OCI-LY7 (cell line): ENCODE results near the gene KLK2. TPM values are rescaled to one million over a fixed set of nuclear protein-coding genes. Genes with fewer than 3 reads are reported as not detected.

ENCODE experiments used
- BruUV-seq: library from RNA; stranded (reverse); fragments of 400-500 nt; replicated peaks from 2 replicates; lab custom pipeline; 2021; lab: Mats Ljungman, UMichigan
- CTCF ChIA-PET: fragments of 300-600 bp; sonication (Branson Sonifier 250); formaldehyde crosslinking; loops from one replicate; lab custom pipeline; 2022; ENCODE audit warnings: antibody characterized with exemption; ENCODE audit not compliant: unreplicated experiment; lab: Charles Lee
- POLR2A ChIA-PET: fragments of 300-600 bp; sonication (Branson Sonifier 250); formaldehyde crosslinking; loops from one replicate; lab custom pipeline; 2022; ENCODE audit warnings: antibody characterized with exemption; lab: Charles Lee
- DNase-seq: peaks from one replicate; pipeline ENCODE4 v3.0.0-alpha.2; 2015; ENCODE audit warnings: low spot score
- H2AFZ ChIP-seq: fragments of 200-600 bp; sonication (generic), shearing (Covaris generic); 2 replicates; pipeline ENCODE4 v1.6.1; 2014; ENCODE audit warnings: mild to moderate bottlenecking, antibody characterized with exemption, low read length, moderate library complexity
- H3K27ac ChIP-seq: fragments of 200-600 bp; sonication (generic); 2 replicates; pipeline ENCODE4 v1.5.1; 2014; ENCODE audit warnings: mixed run types, low read depth, mild to moderate bottlenecking, moderate library complexity, low read length, inconsistent platforms; ENCODE audit not compliant: poor library complexity, severe bottlenecking
- H3K36me3 ChIP-seq: fragments of 200-600 bp; sonication (generic); 2 replicates; pipeline ENCODE4 v1.6.1; 2014; ENCODE audit warnings: mild to moderate bottlenecking, antibody characterized with exemption, low read length, moderate library complexity, mixed read lengths; ENCODE audit not compliant: insufficient read depth
- H3K4me1 ChIP-seq: fragments of 200-600 bp; sonication (generic); 2 replicates; pipeline ENCODE4 v1.5.1; 2014; ENCODE audit warnings: mild to moderate bottlenecking, low read length; ENCODE audit not compliant: insufficient read depth, poor library complexity, severe bottlenecking
- H3K4me2 ChIP-seq: fragments of 200-600 bp; sonication (generic); 2 replicates; pipeline ENCODE4 v1.6.1; 2014; ENCODE audit warnings: mild to moderate bottlenecking, low read length
- H3K4me3 ChIP-seq: fragments of 200-600 bp; sonication (generic); 2 replicates; pipeline ENCODE4 v1.5.1; 2014; ENCODE audit warnings: mild to moderate bottlenecking, low read depth, low read length; ENCODE audit not compliant: poor library complexity, severe bottlenecking
- H3K79me2 ChIP-seq: fragments of 200-600 bp; sonication (generic); 2 replicates; pipeline ENCODE4 v1.6.1; 2016; ENCODE audit warnings: low read depth, mild to moderate bottlenecking, low read length, moderate library complexity, mixed read lengths; ENCODE audit not compliant: insufficient read depth
- H3K9me2 ChIP-seq: fragments of 200-600 bp; sonication (generic); 2 replicates; pipeline ENCODE4 v1.6.1; 2016; ENCODE audit warnings: mild to moderate bottlenecking, low read length, mixed read lengths; ENCODE audit not compliant: insufficient read depth
- H3K9me3 ChIP-seq: fragments of 200-600 bp; sonication (generic); 2 replicates; pipeline ENCODE4 v1.6.1; 2014; ENCODE audit warnings: mild to moderate bottlenecking, mixed run types, low read length, mixed read lengths
- H4K20me1 ChIP-seq: fragments of 200-600 bp; sonication (generic); 2 replicates; pipeline ENCODE4 v1.6.1; 2014; ENCODE audit warnings: mild to moderate bottlenecking, antibody characterized with exemption, low read length, moderate library complexity, mixed read lengths; ENCODE audit not compliant: insufficient read depth
- EZH2phosphoT487 ChIP-seq: fragments of 200-600 bp; sonication (generic); IDR thresholded peaks from 2 replicates; pipeline ENCODE4 v1.6.1; 2018; ENCODE audit warnings: low read depth, borderline replicate concordance, mild to moderate bottlenecking, mixed run types, antibody characterized with exemption, low read length, moderate library complexity, mixed read lengths
- intact Hi-C: fragments of 100-400 bp; cut with micrococcal nuclease; formaldehyde crosslinking; loops from one replicate; pipeline ENCODE4 v1.10.0; 2022; ENCODE audit not compliant: unreplicated experiment
- total RNA-seq, 2 experiments: library from RNA; depleted of rRNA in 1 of 2; stranded (reverse); fragments of >200 nt in 1 of 2; shearing (Covaris generic) in 1 of 2; gene quantifications; 2 replicates each; pipeline ENCODE4 v1.2.3, GENCODE V29; 2014 to 2022
- TF ChIP-seq, protein P1 (sequence below): fragments of 200-600 bp; sonication (generic); conservative IDR thresholded peaks from 2 replicates; pipeline ENCODE4 v1.5.1; 2014; ENCODE audit warnings: mild to moderate bottlenecking, antibody characterized with exemption, low read length, moderate library complexity, mixed read lengths

Gene KLK2
- total RNA-seq, 2 experiments from 2014 or later = not detected

DNA sequence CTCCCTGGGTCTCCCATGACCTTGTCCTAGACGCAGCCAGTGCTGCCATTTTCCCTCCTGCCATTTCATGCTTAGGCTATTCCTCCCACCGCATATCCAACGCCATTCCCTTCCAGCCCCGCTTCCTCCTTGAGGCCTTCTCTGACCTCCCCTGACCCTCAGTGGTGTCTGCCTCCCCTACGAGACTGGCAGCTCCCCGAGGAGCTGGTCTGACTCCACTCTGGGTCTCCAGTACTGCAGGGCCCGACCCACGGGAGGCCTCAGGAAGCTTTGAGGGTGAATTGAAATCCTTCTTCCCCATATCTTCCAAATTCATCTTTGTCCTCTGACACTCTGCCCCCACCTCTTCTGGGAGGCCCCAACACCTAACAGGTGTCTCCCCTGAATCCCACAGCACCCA is 40.6 kb upstream of the KLK2 start:
- H3K9me3 ChIP-seq = no peaks in the 10 kb centered on the region
- no peaks in the 10 kb centered on the region for H3K79me2 ChIP-seq
- no TSS peak for BruUV-seq
- H4K20me1 ChIP-seq = no peaks in the 10 kb centered on the region
- no peak overlapping the region for H3K4me3 ChIP-seq
- DNase-seq = no peak
- H3K27ac ChIP-seq = no peak overlapping the region
- H3K4me1 ChIP-seq = peaks cover 5% of the 10 kb centered on the region
- intact Hi-C loops = no loop called here
- ChIA-PET CTCF (no interaction called here), POLR2A (interaction anchor here (0.7 kb wide), 1 partner anchor 35 kb away, joined by 5 read pairs; no protein-coding TSS in a partner anchor)
- H3K4me2 ChIP-seq = no peak overlapping the region
- no peaks in the 10 kb centered on the region for H3K9me2 ChIP-seq
- TF ChIP-seq, protein P1, sequence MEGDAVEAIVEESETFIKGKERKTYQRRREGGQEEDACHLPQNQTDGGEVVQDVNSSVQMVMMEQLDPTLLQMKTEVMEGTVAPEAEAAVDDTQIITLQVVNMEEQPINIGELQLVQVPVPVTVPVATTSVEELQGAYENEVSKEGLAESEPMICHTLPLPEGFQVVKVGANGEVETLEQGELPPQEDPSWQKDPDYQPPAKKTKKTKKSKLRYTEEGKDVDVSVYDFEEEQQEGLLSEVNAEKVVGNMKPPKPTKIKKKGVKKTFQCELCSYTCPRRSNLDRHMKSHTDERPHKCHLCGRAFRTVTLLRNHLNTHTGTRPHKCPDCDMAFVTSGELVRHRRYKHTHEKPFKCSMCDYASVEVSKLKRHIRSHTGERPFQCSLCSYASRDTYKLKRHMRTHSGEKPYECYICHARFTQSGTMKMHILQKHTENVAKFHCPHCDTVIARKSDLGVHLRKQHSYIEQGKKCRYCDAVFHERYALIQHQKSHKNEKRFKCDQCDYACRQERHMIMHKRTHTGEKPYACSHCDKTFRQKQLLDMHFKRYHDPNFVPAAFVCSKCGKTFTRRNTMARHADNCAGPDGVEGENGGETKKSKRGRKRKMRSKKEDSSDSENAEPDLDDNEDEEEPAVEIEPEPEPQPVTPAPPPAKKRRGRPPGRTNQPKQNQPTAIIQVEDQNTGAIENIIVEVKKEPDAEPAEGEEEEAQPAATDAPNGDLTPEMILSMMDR = no peak
- no peak for TF ChIP-seq EZH2phosphoT487
- H2AFZ ChIP-seq = no peak overlapping the region
- no peaks in the 10 kb centered on the region for H3K36me3 ChIP-seq

DNA sequence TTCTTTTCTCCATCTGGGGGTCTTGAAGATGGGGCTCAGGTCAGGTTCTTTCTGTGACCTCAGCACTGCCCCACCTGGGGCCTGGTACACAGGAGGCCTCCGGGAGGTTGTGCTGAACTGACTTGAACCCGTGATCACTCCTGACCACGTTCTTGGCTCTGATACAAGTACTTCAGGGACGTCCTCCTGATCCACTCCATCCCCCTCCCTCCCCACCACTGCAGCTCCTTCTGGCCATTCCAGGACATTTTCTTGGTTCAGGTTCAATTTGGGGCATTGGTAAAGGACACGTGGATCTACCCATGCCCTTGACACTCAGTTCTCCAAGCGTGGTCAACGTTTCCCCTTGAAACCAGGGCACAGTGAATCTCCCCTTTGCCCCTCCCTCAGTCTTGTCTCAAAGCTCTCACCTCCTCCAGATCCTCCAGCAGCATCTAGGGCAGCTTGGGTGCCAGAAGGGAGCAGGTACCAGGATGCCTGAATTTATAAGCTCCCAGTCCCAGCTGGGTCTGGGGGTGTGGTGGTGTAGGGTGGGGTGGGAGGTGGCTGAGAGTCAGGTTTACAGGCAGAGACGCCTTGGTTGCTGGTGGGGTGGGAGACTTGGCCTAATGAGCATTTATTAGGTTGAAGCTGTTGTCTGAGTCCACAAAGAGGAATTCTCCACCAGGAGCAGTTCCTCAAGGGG is 40.0 kb upstream of the KLK2 start, which contains the start of gene KLK15:
Gene KLK15, minus strand, starts transcription at position 458 of the 685 bp plus-strand sequence. CDS start 2,082 bp downstream, outside the sequence.
- no peaks in the 10 kb centered on the region for H3K9me3 ChIP-seq
- intact Hi-C loops = no loop called here
- H3K4me3 ChIP-seq = no peak within 1 kb of the TSS
- no peaks in the 10 kb centered on the region for H3K79me2 ChIP-seq
- no peak within 1 kb of the TSS for H3K27ac ChIP-seq
- no peak within 1 kb of the TSS for H3K4me2 ChIP-seq
- POLR2A ChIA-PET = no interaction called here
- CTCF ChIA-PET = interaction anchor here (0.5 kb wide), 1 partner anchor 504 kb away, joined by 3 read pairs; the partner anchor contains the start of gene KCNC3
- H2AFZ ChIP-seq = no peak within 1 kb of the TSS
- TF ChIP-seq, protein P1 = no peak
- no peak for TF ChIP-seq EZH2phosphoT487
- peaks cover 5% of the 10 kb centered on the region for H3K4me1 ChIP-seq
- no peaks in the 10 kb centered on the region for H3K36me3 ChIP-seq
- no peak for DNase-seq
- H4K20me1 ChIP-seq = no peaks in the 10 kb centered on the region
- no TSS peak for BruUV-seq
- no peaks in the 10 kb centered on the region for H3K9me2 ChIP-seq

DNA sequence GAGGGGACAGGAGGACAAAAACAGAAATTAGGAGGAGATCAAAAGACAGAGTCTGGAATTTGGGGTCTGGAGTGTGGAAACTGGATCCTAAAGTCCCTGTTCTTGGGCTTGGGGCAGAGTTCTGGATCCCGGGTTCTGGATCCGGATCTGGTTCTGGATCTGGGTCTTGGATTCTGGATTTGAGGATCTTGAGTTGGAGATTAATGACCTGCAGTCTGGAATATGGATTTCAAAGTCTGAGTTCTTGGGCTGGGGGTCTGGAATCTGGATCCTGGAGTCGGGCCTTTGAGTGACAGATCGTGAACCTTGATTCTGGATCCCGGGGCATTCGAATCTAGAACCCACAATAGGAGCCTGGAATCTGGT is 39.5 kb upstream of the KLK2 start:
- CTCF ChIA-PET = interaction anchor here (0.5 kb wide), 1 partner anchor 505 kb away, joined by 3 read pairs; the partner anchor contains the start of gene KCNC3
- TF ChIP-seq, protein P1 = no peak
- no peak for TF ChIP-seq EZH2phosphoT487

More for the DNA sequence above, 39.5 kb upstream of the KLK2 start:
- H3K4me3 ChIP-seq = no peak overlapping the region
- no peaks in the 10 kb centered on the region for H4K20me1 ChIP-seq
- DNase-seq = no peak
- H3K27ac ChIP-seq = no peak overlapping the region
- H3K9me2 ChIP-seq = no peaks in the 10 kb centered on the region
- H3K36me3 ChIP-seq = no peaks in the 10 kb centered on the region
- no TSS peak for BruUV-seq
- H3K4me2 ChIP-seq = no peak overlapping the region
- POLR2A ChIA-PET = no interaction called here
- H3K4me1 ChIP-seq = peaks cover 5% of the 10 kb centered on the region
- H2AFZ ChIP-seq = no peak overlapping the region
- no peaks in the 10 kb centered on the region for H3K79me2 ChIP-seq
- H3K9me3 ChIP-seq = no peaks in the 10 kb centered on the region
- intact Hi-C loops = no loop called here
